CD1c-positive myeloid dendritic cell (primary cell): Measurements from ENCODE around the gene BRINP1.

ENCODE experiments used
- DNase-seq: peaks from one replicate; pipeline ENCODE4 v3.0.0-alpha.2; 2016; ENCODE audit errors: extremely low spot score

BRINP1 gene

GRCh38 chr9:119282476-119283077, 86.7 kb downstream of the BRINP1 start:
- DNase-seq = no peak

DNA sequence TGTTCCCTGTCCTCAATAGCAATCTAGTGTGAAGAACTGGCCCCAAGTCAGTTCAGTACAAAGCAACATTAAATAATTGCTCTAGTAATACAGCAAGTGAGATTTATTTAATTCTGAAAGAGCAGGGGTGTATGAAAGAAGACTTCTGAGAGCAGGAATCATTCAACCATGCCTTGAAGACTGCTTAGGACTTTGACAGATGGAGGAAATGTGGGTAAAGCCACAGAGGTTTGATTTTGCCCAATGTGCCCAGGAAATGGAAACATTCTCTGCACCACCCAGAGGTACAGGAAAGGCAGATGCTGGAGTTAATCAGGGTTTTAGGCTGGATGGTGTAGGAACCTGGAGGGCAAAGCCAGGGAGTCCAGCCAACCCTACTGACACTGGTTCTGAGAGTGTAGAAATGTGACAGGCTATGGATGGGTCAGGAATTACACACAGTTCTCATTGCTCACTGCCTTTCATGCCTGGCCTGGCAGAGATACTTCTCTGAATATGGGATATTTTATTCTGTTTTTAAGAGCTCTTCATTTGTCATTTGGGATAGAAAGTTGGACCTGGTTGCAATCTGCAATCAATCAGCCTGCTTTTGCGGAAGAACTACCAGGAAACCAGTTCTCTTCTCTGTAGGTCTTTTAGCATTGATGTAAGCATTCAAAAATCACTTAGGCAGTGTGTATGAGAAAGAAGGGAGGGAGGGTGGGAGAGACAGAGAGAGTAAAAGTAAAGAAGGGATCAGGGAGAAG, 88.3 kb downstream of the BRINP1 start:
- DNase-seq = no peak

GRCh38 chr9:119278171-119278570, 91.1 kb downstream of the BRINP1 start:
- no peak for DNase-seq

GRCh38 chr9:119273984-119274665, 95.1 kb downstream of the BRINP1 start:
- no peak for DNase-seq

- no peak for DNase-seq
Observed at GRCh38 chr9:119273325-119273904, 95.8 kb downstream of the BRINP1 start.

- DNase-seq = no peak
Observed at GRCh38 chr9:119272500-119273211, 96.6 kb downstream of the BRINP1 start.

GRCh38 chr9:119268985-119269384, 100.2 kb downstream of the BRINP1 start:
- DNase-seq = no peak

DNA sequence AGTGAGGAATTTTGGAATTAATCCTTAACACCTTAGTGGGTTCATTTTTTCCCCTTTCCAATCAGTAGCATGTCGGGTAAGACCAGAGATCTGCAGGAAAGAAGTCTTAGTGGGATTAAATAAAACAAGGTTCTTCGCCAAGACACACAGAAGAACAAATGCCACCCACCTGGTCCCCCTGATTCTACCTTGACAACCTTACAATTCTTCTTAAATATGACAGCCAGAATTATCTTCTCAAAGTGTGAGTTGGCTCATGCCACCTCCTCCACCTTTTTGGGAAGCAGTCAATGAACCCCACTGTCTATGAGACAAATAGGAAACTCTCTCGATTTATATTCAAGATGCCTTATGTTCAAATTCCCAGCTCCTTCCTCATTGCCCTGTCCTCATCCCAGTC, 105.1 kb downstream of the BRINP1 start:
- no peak for DNase-seq

DNA sequence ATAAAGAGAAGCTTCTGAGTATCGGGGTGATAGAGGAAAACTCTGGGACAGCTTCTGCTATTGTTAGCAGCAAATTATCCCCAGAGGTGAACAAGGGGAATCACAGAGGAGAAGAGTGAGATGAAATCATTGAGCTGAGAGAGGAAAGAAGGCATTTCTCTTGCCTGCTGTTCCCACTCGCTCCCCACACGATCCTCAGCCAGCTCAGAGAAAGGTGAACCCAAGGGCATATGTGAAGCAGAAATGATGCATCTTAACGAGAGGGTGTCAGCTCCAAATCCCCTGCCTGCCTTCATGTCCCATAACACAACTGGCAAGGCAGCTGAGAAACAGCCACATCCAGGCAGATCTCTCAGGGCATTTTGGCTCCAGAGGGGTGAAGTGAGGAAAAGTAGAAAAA, 111.6 kb downstream of the BRINP1 start:
- no peak for DNase-seq

GRCh38 chr9:119255116-119255515, 114.1 kb downstream of the BRINP1 start:
- no peak for DNase-seq

DNA sequence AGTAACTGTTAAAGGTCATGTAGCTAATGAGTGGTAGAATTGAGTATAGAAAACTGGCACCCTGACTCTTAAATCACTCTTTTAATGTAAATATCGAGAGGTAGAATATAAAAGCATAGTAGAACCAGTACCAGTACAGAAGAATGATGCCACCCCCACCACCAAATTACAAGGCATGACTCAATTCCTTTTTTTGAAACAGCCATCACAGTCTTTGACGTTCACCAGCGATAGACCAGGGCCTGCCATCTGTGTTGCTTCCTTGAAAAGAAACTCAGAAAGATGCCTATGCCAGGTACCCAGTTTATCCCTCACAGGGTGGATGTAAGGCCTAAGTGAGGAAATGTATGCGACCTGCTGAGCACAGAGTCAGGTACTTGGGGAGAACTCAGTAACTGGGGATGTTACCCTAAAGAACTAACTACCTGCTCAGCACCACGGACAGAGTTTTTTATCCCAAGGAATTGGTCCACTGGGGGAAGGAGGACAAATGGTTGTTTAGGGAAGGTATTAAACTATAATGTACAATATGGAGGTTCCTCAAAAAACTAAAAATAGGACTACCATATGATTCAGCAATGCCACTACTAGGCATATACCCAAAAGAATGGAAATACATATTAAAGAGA, 116.5 kb downstream of the BRINP1 start:
- DNase-seq = no peak

DNA sequence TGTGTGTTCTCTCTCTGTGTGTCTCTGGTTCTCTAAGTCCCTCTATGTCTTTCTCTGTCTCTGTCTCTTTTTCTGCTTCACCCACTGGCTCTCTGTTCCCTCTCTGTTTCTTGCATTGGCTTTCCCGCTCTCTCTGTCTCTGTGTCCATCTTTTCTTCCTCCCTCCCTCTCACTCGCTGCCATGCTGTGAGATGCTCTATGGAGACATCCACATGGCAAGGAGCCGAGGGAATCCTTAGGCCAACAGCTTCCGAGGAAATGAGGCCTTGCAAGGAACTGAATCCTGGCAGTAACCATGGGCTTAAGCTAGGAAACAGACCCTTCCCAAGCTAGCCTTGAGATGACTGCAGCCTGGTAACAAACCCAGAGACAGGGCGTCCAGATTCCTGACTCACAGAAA, 117.3 kb downstream of the BRINP1 start:
- DNase-seq = no peak

DNA sequence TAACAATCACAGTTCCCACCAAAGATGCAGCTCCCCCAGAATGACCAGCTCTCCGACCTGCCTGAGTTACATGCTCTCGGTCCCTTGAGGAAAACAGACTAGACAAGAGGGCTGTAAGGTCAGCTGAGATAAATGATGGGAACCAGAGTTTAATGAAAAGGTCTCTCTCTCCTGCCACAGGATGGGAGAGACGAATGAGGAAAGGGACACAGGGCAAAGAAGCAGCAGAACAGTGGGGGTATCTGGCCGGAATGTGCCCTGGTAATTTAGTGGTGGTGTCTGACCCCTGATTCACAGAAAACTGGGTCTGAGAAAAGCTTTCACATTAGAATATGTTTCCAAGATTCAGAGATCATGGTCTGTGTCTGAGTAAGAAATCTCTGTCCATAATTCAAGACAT, 118.5 kb downstream of the BRINP1 start:
- no peak for DNase-seq

DNA sequence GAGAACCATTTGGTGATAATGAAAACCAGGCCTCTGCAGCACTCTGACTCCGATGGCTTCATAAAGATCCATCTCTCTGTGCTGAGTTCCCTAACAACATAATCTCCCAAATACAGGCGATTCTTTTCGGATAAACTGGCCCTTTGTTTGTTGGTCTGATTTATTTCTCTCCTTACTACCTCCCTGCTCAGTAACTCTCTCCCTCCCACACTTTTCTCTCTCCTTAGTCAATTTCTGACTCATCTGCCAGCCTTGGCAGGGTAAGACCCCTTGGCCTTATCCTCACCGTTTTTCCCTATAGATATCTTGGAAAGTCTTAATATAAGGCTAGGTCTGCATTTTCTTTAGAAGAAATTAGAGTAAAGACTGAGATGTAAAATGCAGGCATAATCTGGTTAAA, 128.7 kb downstream of the BRINP1 start:
- no peak for DNase-seq

DNA sequence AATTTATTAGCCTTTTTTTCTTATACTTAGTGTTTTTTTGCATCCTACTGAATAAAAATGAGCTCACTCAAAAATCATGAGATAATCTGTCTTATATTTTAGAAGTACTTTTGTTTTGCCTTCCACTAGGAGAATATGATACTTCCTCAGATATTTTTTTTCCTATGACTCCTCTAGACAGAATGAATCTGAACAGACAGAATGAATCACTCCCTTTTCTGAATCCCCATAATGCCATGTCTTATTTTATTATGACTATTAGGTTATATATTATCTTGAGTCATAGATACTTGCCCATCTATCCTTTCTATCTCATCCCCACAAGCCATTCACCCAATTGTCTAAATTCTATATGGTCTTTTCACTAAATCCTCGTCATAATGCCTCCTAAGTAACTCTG, 134.6 kb downstream of the BRINP1 start:
- DNase-seq = no peak

DNA sequence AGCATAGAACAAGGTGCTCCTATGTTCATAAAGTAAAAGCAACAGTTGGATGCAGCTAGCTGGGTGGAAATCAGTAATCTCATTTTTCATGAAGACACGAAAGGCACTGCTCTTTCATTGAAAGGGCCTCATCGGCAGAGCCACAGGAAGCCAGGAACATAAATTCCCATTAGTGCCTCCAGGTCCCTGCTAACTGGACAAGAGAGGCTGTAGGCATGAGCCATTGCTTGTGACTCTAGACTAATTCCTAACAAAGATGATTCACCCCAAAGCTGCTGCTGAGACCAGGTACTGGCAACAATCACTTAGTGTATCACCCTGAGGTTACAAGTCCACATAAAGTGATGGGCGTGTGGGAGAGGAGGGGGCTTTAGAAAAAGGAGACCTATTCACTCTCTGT, 141.8 kb downstream of the BRINP1 start:
- no peak for DNase-seq

GRCh38 chr9:119224431-119224830, 144.8 kb downstream of the BRINP1 start:
- DNase-seq = no peak

- DNase-seq = no peak
Observed at GRCh38 chr9:119221276-119221675, 148.0 kb downstream of the BRINP1 start.

DNA sequence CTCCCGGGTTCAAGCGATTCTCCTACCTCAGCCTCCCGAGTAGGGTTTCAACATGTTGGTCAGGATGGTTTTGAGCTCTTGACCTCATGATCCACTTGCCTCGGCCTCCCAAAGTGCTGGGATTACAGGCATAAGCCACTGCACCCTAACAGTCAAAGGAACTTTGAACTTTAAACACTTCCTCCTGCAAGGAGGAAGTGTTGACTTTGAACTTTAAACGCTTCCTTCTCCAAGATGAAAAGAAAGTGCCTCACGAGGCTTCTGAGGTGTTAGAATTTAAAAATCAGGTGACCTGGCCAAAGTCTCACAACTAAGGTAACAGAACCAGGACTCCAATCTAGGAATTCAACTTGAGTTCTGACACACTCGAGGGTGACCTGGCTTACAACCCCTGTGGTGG, 150.9 kb downstream of the BRINP1 start:
- DNase-seq = no peak

DNA sequence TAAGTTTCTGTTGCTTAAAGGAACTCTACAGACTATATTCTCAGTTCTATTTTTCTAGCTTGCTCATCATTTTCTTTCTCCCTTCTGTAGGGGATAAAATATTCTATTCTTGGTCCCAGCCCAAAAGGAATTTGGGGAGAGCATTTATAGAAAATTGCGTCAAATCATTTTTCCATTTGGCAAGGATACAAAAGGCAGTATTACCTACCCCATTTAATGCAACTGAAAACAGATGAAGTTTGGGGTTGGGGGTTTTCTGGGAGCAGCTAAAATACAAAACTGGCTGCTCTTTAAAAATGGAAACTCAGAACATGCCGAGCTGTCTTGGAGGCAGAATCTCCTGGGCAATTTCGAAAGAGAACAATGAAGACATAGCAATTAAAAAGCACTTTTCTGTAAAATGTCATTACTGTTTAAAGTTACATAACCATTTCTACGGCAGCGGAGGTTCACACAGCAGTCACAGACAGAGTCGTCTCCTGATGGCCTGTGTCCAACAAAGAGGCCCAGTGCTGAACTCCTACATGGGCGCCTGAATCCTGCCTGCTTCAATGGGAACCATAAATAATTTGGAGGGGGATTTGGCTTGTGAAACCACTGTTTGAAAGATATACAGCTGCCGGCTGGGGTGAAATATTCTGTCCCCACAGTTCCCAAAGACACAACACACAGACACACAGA, 152.4 kb downstream of the BRINP1 start:
- no peak for DNase-seq

GRCh38 chr9:119215651-119216050, 153.6 kb downstream of the BRINP1 start:
- DNase-seq = no peak
